Thyroid gland (tissue), 4 donors: Measurements from ENCODE around the gene DNALI1. TPM values are rescaled to one million over a fixed set of nuclear protein-coding genes. Genes with fewer than 3 reads are reported as not detected.
"Not testable (repeated sequence)": the region's sequence is repeated elsewhere in the genome, so short reads cannot be mapped to it uniquely, and the experiment has no call there.

Experiments
- DNase-seq, 2 donors: peaks; one replicate each; pipeline ENCODE4 v3.0.0-alpha.2; 2019
- H3K27ac ChIP-seq, 3 donors: fragments of 200-600 bp; sonication (generic); 1 replicate in 2 of 3; 2 replicates in 1 of 3; pipeline ENCODE4 v1.5.1; 2016 to 2019; ENCODE audit warnings: mild to moderate bottlenecking in 1 of 3, moderate library complexity in 1 of 3
- H3K27me3 ChIP-seq: fragments of 200-600 bp; sonication (generic); one replicate; pipeline ENCODE4 v1.5.1; 2019
- H3K36me3 ChIP-seq, 2 donors: fragments of 200-600 bp; sonication (generic); one replicate each; pipeline ENCODE4 v1.5.1; 2016 to 2019
- H3K4me1 ChIP-seq, 2 donors: fragments of 200-600 bp; sonication (generic); one replicate each; pipeline ENCODE4 v1.5.1; 2017 to 2019
- H3K4me3 ChIP-seq, 3 donors: fragments of 200-600 bp; sonication (generic); replicated peaks in 1 of 3; 1 replicate in 2 of 3; 2 replicates in 1 of 3; pipeline ENCODE4 v1.5.1; 2016; ENCODE audit warnings: mild to moderate bottlenecking in 1 of 3
- H3K9me3 ChIP-seq: fragments of 200-600 bp; sonication (generic); one replicate; pipeline ENCODE4 v1.5.1; 2017
- POLR2A ChIP-seq, 2 donors: fragments of 450-650 bp; IDR thresholded peaks; one replicate each; pipeline ENCODE4 v1.6.1; 2017; ENCODE audit warnings: antibody characterized with exemption in 2 of 2, mild to moderate bottlenecking in 2 of 2, moderate library complexity in 1 of 2
- WGBS, 2 donors: methylation state at CpG; one replicate each; pipeline ENCODE4 v1.1.5; 2017; 5-methylcytosine and 5-hydroxymethylcytosine counted together
- intact Hi-C: fragments of 100-400 bp; cut with DNase I; formaldehyde crosslinking; loops from one replicate; pipeline ENCODE4 v1.15.1; 2023
- total RNA-seq, 4 donors: library from RNA; depleted of rRNA; stranded (reverse); fragments of >200 nt; gene quantifications; one replicate each; pipeline ENCODE4 v1.2.3, GENCODE V29; 2016
- TF ChIP-seq, protein P1 (sequence below), 6 experiments: fragments of 200-600 bp in 3 of 6; fragments of 450-650 bp in 3 of 6; sonication (generic) in 3 of 6; IDR thresholded peaks; one replicate each; pipeline ENCODE4 v1.5.1; 2016 to 2019; ENCODE audit warnings: antibody characterized with exemption in 6 of 6, mild to moderate bottlenecking in 2 of 6, inconsistent platforms in 1 of 6, moderate library complexity in 1 of 6

The DNALI1 gene
- total RNA-seq, 4 donors from 2014 or later, result 25.5 to 36.3 (median 26.0) TPM

DNA sequence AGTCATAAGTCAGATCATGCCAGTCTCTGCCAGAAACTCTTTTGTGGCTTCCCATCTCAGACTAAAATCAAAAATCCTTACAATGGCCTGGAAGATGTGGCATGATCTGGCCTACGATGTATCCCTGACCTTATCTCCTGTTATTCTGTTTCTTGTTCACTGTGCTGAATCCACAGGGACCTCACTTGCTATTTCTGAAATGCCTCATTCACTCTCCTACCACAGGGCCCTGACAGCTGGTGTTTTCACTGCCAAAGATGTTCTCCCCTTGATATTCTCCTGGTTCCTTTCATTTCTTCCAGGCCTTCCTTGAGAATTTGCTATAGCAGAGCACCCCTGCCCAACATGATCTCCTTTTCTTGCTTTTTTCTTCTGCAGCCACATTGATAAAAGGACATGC, 1.7 kb downstream of the DNALI1 start:
- Histone ChIP-seq H3K27ac (no peak overlapping the region), H3K4me3 (no peak overlapping the region), H3K4me1 (peaks cover 12 to 17% of the 10 kb centered on the region in 2 donors), H3K9me3 (no peaks in the 10 kb centered on the region), H3K27me3 (no peaks in the 10 kb centered on the region), H3K36me3 (no peaks in the 10 kb centered on the region)
- intact Hi-C loops, result loop anchor here (10.0 kb wide), 1 partner anchor 136 kb away; the partner anchor contains the start of gene CDCA8
- DNase-seq, result no peak
- no peak for TF ChIP-seq POLR2A (IDR thresholded peaks at IDR 0.05)
- TF ChIP-seq, protein P1, sequence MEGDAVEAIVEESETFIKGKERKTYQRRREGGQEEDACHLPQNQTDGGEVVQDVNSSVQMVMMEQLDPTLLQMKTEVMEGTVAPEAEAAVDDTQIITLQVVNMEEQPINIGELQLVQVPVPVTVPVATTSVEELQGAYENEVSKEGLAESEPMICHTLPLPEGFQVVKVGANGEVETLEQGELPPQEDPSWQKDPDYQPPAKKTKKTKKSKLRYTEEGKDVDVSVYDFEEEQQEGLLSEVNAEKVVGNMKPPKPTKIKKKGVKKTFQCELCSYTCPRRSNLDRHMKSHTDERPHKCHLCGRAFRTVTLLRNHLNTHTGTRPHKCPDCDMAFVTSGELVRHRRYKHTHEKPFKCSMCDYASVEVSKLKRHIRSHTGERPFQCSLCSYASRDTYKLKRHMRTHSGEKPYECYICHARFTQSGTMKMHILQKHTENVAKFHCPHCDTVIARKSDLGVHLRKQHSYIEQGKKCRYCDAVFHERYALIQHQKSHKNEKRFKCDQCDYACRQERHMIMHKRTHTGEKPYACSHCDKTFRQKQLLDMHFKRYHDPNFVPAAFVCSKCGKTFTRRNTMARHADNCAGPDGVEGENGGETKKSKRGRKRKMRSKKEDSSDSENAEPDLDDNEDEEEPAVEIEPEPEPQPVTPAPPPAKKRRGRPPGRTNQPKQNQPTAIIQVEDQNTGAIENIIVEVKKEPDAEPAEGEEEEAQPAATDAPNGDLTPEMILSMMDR (IDR thresholded peaks at IDR 0.05), result no peak
- 79 to 90% methylated on average over 1 of the region's 1 CpG for WGBS, 2 donors

DNA sequence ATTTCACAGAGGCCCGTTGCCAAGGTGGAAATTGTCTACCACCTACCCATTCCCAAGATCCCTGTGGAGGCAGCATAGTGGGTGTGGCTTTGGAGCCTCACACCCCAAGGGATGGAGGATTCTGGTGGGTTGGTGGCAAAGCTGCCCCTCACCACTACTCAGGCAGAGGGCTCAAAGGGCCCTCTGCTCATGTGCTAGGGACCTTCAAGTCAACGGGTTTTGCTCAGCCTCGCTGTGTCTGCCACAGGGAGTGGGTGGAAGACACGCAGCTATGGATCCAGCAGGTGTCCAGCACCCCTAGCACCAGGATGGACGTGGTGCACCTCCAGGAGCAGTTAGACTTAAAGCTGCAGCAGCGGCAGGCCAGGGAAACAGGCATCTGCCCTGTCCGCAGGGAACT, 2.3 kb downstream of the DNALI1 start:
- intact Hi-C loops, result loop anchor here (10.0 kb wide), 1 partner anchor 136 kb away; the partner anchor contains the start of gene CDCA8
- TF ChIP-seq POLR2A (IDR thresholded peaks at IDR 0.05), result no peak
- TF ChIP-seq, protein P1 (IDR thresholded peaks at IDR 0.05), result no peak
- H3K27ac ChIP-seq, result no peak overlapping the region
- no peaks in the 10 kb centered on the region for H3K27me3 ChIP-seq
- DNase-seq, result no peak
- no peaks in the 10 kb centered on the region for H3K9me3 ChIP-seq
- H3K4me3 ChIP-seq, result no peak overlapping the region
- no peaks in the 10 kb centered on the region for H3K36me3 ChIP-seq
- peaks cover 10 to 16% of the 10 kb centered on the region in 2 donors for H3K4me1 ChIP-seq
- 85 to 95% methylated on average over 2 to 5 of the region's 7 CpGs for WGBS, 2 donors

DNA sequence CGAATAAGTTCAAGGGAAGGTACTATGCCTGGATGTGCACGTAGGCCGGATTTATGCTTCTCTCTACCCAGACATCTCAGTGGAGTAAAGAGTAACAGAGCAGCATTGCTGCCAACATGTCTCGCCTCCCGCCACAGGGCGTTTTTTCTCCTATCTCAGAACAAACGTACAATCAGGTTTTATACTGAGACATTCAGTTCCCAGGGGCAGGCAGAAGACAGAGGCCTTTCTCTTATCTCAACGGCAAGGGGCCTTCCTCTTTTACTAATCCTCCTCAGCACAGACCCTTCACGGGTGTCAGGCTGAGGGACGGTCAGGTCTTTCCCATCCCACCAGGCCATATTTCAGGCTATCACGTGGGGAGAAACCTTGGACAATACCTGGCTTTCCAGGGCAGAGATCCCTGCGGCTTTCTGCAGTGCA, 3.2 kb downstream of the DNALI1 start:
- H3K9me3 ChIP-seq, DNase-seq, H3K36me3 ChIP-seq, H3K4me3 ChIP-seq, H3K27ac ChIP-seq, H3K27me3 ChIP-seq: not testable (repeated sequence)
- WGBS, 2 donors, result 80 to 84% methylated on average over 12 of the region's 12 CpGs
- H3K4me1 ChIP-seq, result peaks cover 10 to 16% of the 10 kb centered on the region in 2 donors
- intact Hi-C loops, result loop anchor here (10.0 kb wide), 1 partner anchor 135 kb away; the partner anchor contains the start of gene CDCA8

DNA sequence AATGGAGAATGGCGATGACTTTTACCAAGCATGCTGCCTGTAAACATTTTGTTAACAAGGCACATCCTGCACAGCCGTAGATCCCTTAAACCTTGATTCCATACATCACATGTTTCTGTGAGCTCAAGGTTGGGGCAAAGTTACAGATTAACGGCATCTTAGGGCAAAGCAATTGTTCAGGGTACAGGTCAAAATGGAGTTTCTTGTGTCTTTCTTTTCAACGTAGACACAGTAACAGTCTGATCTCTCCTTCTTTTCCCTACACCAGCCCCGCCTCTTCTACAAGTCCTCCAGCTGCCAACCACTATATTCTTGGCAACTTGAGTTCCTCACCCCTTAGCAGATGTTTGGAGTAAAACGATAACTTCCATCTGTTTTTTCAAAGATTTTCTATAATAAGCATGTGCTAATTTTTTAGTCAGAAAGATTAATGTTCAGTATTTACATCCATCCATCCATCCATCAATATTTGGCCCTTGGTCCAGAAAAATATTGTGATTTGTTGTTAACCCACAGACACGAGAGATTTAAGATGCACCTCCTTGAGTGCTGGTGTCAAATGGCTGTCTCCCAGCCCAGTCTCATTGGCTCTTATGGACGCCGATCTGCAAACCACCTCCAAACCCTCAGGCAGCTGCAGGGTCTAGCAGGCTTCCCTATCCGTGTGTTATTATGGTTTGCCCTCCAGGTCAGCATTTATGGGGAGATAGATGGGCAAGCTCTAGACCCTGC, 3.8 kb downstream of the DNALI1 start:
- Histone ChIP-seq H3K36me3 (peaks cover 9% of the 10 kb centered on the region in 2 donors), H3K27me3 (no peaks in the 10 kb centered on the region), H3K27ac (no peak overlapping the region), H3K9me3 (no peaks in the 10 kb centered on the region), H3K4me1 (peaks cover 10 to 16% of the 10 kb centered on the region in 2 donors), H3K4me3 (no peak overlapping the region)
- intact Hi-C loops, result no loop called here
- TF ChIP-seq, protein P1 (IDR thresholded peaks at IDR 0.05), result no peak
- no peak for TF ChIP-seq POLR2A (IDR thresholded peaks at IDR 0.05)
- no peak for DNase-seq
- 85 to 87% methylated on average over 10 of the region's 10 CpGs for WGBS, 2 donors

DNA sequence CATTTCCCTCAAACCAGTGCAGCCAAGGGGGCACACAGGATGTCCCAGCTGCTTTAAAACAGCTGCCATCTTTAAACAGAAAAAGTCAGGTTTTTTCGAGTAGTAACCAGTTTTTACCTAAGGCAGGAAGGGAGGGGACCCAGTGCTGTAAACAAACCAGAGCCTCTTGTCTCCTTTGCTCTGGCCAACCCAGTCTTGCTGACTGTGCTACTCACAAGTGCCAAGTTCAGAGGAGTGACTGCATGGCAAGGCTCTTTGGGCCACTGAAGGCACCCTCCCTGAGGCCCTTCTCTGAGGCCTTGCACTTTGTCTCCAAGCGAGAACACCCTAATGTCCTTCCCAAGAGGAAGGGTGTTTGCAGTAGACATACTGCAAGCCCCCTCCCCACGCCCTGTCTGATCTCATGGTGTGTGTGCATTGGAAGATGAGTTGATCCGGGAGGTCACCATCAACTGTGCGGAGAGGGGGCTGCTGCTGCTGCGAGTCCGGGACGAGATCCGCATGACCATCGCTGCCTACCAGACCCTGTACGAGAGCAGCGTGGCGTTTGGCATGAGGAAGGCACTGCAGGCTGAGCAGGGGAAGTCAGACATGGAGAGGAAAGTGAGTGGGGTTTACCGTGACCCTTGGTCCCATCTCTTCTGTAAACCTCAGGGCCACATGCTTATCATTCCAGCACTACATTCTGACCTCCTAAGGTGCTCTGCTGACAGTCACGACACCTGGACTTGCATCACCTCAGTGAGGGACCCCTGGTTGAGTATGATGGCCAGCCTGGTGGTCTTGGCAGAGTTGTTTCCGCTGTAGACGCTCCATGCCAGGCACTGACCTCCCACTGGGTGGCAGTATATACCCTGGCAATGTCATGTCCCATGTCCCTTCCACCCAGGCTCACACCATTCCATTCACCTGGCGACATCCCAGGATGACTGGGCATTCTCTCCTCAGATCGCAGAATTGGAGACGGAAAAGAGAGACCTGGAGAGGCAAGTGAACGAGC, 4.7 kb downstream of the DNALI1 start:
- Histone ChIP-seq H3K4me3 (no peak overlapping the region), H3K36me3 (peaks cover 18% of the 10 kb centered on the region in 2 donors), H3K27me3 (no peaks in the 10 kb centered on the region), H3K9me3 (no peaks in the 10 kb centered on the region), H3K4me1 (peaks cover 7 to 10% of the 10 kb centered on the region in 2 donors), H3K27ac (no peak overlapping the region)
- TF ChIP-seq, protein P1 (IDR thresholded peaks at IDR 0.05), result peak in 1 of 6 experiments; percentile 18
- TF ChIP-seq POLR2A (IDR thresholded peaks at IDR 0.05), result no peak
- intact Hi-C loops, result no loop called here
- 95 to 96% methylated on average over 21 of the region's 21 CpGs for WGBS, 2 donors
- DNase-seq, result no peak
